ENCODE data around the gene ZBTB3. TPM values are rescaled to one million over a fixed set of nuclear protein-coding genes. Genes with fewer than 3 reads are reported as not detected.

The ZBTB3 gene
- polyA plus RNA-seq, 1 donor from 2014 or later = 8.5 TPM

- no peaks in the 10 kb centered on the region for H4K20me1 ChIP-seq (ENCODE audit: insufficient read depth)
- peaks cover 10% of the 10 kb centered on the region for H3K79me2 ChIP-seq (replicated peaks; ENCODE audit: insufficient read depth, low read length)
- TF ChIP-seq SMC3 (conservative IDR thresholded peaks at IDR 0.05; ENCODE audit: poor library complexity) (peak; percentile 86), POLR2AphosphoS5 (IDR thresholded peaks at IDR 0.05) (peak; percentile 61), RAD21 (conservative IDR thresholded peaks at IDR 0.05) (peak; percentile 63), EZH2 (IDR thresholded peaks at IDR 0.05; ENCODE audit: borderline replicate concordance, insufficient read depth, low read length, poor library complexity, severe bottlenecking) (no peak), TAF1 (IDR thresholded peaks at IDR 0.05; ENCODE audit: low read depth) (peak; percentile 20), EP300 (conservative IDR thresholded peaks at IDR 0.05; ENCODE audit: poor library complexity, severe bottlenecking) (no peak), CTCF (IDR thresholded peaks at IDR 0.05; ENCODE audit: poor library complexity, severe bottlenecking) (peak; percentile 93), MXI1 (conservative IDR thresholded peaks at IDR 0.05; ENCODE audit: poor library complexity, severe bottlenecking) (no peak)
- TF ChIP-seq, protein P1, sequence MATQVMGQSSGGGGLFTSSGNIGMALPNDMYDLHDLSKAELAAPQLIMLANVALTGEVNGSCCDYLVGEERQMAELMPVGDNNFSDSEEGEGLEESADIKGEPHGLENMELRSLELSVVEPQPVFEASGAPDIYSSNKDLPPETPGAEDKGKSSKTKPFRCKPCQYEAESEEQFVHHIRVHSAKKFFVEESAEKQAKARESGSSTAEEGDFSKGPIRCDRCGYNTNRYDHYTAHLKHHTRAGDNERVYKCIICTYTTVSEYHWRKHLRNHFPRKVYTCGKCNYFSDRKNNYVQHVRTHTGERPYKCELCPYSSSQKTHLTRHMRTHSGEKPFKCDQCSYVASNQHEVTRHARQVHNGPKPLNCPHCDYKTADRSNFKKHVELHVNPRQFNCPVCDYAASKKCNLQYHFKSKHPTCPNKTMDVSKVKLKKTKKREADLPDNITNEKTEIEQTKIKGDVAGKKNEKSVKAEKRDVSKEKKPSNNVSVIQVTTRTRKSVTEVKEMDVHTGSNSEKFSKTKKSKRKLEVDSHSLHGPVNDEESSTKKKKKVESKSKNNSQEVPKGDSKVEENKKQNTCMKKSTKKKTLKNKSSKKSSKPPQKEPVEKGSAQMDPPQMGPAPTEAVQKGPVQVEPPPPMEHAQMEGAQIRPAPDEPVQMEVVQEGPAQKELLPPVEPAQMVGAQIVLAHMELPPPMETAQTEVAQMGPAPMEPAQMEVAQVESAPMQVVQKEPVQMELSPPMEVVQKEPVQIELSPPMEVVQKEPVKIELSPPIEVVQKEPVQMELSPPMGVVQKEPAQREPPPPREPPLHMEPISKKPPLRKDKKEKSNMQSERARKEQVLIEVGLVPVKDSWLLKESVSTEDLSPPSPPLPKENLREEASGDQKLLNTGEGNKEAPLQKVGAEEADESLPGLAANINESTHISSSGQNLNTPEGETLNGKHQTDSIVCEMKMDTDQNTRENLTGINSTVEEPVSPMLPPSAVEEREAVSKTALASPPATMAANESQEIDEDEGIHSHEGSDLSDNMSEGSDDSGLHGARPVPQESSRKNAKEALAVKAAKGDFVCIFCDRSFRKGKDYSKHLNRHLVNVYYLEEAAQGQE (IDR thresholded peaks at IDR 0.05; ENCODE audit: borderline replicate concordance) = peak; percentile 31
- H3K9me3 ChIP-seq (ENCODE audit: low read length) = no peaks in the 10 kb centered on the region
- H3K27me3 ChIP-seq (ENCODE audit: insufficient read depth, low read depth, low read length) = no peaks in the 10 kb centered on the region
- no peaks in the 10 kb centered on the region for H3K9me2 ChIP-seq (ENCODE audit: insufficient read depth, low read length)
- peak overlapping the region; percentile 90 for H3K4me3 ChIP-seq (ENCODE audit: low read length)
- no peaks in the 10 kb centered on the region for H3K36me3 ChIP-seq (ENCODE audit: insufficient read depth, low read length)
- no peak overlapping the region for H2AFZ ChIP-seq (ENCODE audit: low read depth, low read length)
- peak overlapping the region; percentile 88 for H3K27ac ChIP-seq (ENCODE audit: low read length)
- peak overlapping the region; percentile 40 for H3K4me2 ChIP-seq (ENCODE audit: low read length)
- H3K9ac ChIP-seq (ENCODE audit: low read length) = peak overlapping the region; percentile 87
- H3F3A ChIP-seq (ENCODE audit: insufficient read depth, low read length, poor library complexity, severe bottlenecking) = no peaks in the 10 kb centered on the region
Measured at GRCh38 chr11:62786318-62787004, 32.5 kb upstream of the ZBTB3 start.

- Histone ChIP-seq H3K27ac (ENCODE audit: low read length) (no peak overlapping the region), H4K20me1 (ENCODE audit: insufficient read depth) (no peaks in the 10 kb centered on the region), H3K27me3 (ENCODE audit: insufficient read depth, low read depth, low read length) (no peaks in the 10 kb centered on the region), H3K9me3 (ENCODE audit: low read length) (no peaks in the 10 kb centered on the region), H3K4me2 (ENCODE audit: low read length) (no peak overlapping the region), H3K4me3 (ENCODE audit: low read length) (no peak overlapping the region), H3F3A (ENCODE audit: insufficient read depth, low read length, poor library complexity, severe bottlenecking) (no peaks in the 10 kb centered on the region), H3K79me2 (replicated peaks; ENCODE audit: insufficient read depth, low read length) (no peaks in the 10 kb centered on the region), H3K9me2 (ENCODE audit: insufficient read depth, low read length) (no peaks in the 10 kb centered on the region), H3K36me3 (ENCODE audit: insufficient read depth, low read length) (no peaks in the 10 kb centered on the region), H3K9ac (ENCODE audit: low read length) (no peak overlapping the region), H2AFZ (ENCODE audit: low read depth, low read length) (no peak overlapping the region)
- TF ChIP-seq MXI1 (conservative IDR thresholded peaks at IDR 0.05; ENCODE audit: poor library complexity, severe bottlenecking) (no peak), TAF1 (IDR thresholded peaks at IDR 0.05; ENCODE audit: low read depth) (no peak), EZH2 (IDR thresholded peaks at IDR 0.05; ENCODE audit: borderline replicate concordance, insufficient read depth, low read length, poor library complexity, severe bottlenecking) (no peak)
Measured at GRCh38 chr11:62782753-62783152, 28.8 kb upstream of the ZBTB3 start.

Data from neural cell (in vitro differentiated cells).